Common myeloid progenitor, CD34-positive (primary cell): ENCODE measurements around the gene AARS1.
"Not testable (repeated sequence)": the region's sequence is repeated elsewhere in the genome, so short reads cannot be mapped to it uniquely, and the experiment has no call there.

Source experiments
- CTCF ChIA-PET: fragments of 350-600 bp; sonication (Branson Sonifier 250); formaldehyde crosslinking; loops from one replicate; lab custom pipeline; 2021; ENCODE audit warnings: antibody characterized with exemption; lab: Charles Lee
- POLR2A ChIA-PET: fragments of 350-600 bp; sonication (Branson Sonifier 250); formaldehyde crosslinking; loops from one replicate; lab custom pipeline; 2021; ENCODE audit warnings: antibody characterized with exemption; lab: Charles Lee
- DNase-seq, 3 donors: peaks; one replicate each; pipeline versions ENCODE4 v3.0.0 to v3.0.0-alpha.2; 2013
- H3K27ac ChIP-seq, 2 experiments: 1 replicate in 1 of 2; 2 replicates in 1 of 2; pipeline ENCODE4 v1.7.0; 2013; ENCODE audit warnings: inconsistent platforms in 2 of 2, low read length in 2 of 2, mild to moderate bottlenecking in 2 of 2, low read depth in 1 of 2, moderate library complexity in 1 of 2; ENCODE audit not compliant: severe bottlenecking in 2 of 2, insufficient read depth in 1 of 2, poor library complexity in 1 of 2
- H3K27me3 ChIP-seq, 5 experiments: replicated peaks in 2 of 5; 1 replicate in 3 of 5; 2 replicates in 2 of 5; pipeline versions ENCODE4 v1.6.1 to v1.7.0; 2013; ENCODE audit warnings: low read length in 4 of 5, mild to moderate bottlenecking in 2 of 5, moderate library complexity in 2 of 5, inconsistent platforms in 1 of 5; ENCODE audit not compliant: insufficient read depth in 5 of 5, control insufficient read depth in 4 of 5
- H3K36me3 ChIP-seq, 4 experiments: 1 replicate in 2 of 4; 2 replicates in 2 of 4; pipeline versions ENCODE4 v1.6.1 to v1.7.0; 2013; ENCODE audit warnings: low read length in 3 of 4, control low read depth in 1 of 4, mild to moderate bottlenecking in 1 of 4; ENCODE audit not compliant: control insufficient read depth in 4 of 4, insufficient read depth in 4 of 4
- H3K4me1 ChIP-seq, 4 experiments: 1 replicate in 3 of 4; 2 replicates in 1 of 4; pipeline versions ENCODE4 v1.6.1 to v1.7.1; 2013; ENCODE audit warnings: low read length in 3 of 4, mild to moderate bottlenecking in 3 of 4, control low read depth in 1 of 4, inconsistent platforms in 1 of 4, moderate library complexity in 1 of 4; ENCODE audit not compliant: control insufficient read depth in 4 of 4, insufficient read depth in 4 of 4; ENCODE audit errors: control extremely low read depth in 1 of 4
- H3K4me3 ChIP-seq, 7 experiments: 1 replicate in 4 of 7; 2 replicates in 3 of 7; pipeline versions ENCODE4 v1.5.1 to v1.7.0; 2013; ENCODE audit warnings: mild to moderate bottlenecking in 7 of 7, low read length in 6 of 7, moderate library complexity in 6 of 7, inconsistent platforms in 2 of 7, low read depth in 2 of 7, control low read depth in 1 of 7; ENCODE audit not compliant: insufficient read depth in 4 of 7, control insufficient read depth in 1 of 7; ENCODE audit errors: extremely low read depth in 1 of 7
- H3K9me3 ChIP-seq, 5 experiments: 1 replicate in 4 of 5; 2 replicates in 1 of 5; pipeline versions ENCODE4 v1.6.1 to v1.7.1; 2013; ENCODE audit warnings: low read length in 4 of 5, mild to moderate bottlenecking in 2 of 5, inconsistent platforms in 1 of 5, low read depth in 1 of 5, moderate library complexity in 1 of 5; ENCODE audit not compliant: control insufficient read depth in 4 of 5, insufficient read depth in 2 of 5; ENCODE audit errors: control extremely low read depth in 1 of 5
- WGBS: methylation state at CpG from one replicate; pipeline ENCODE4 v1.1.5; 2013; ENCODE audit not compliant: insufficient coverage; 5-methylcytosine and 5-hydroxymethylcytosine counted together

Gene AARS1

GRCh38 chr16:70218586-70218985, 70.7 kb downstream of the AARS1 start:
- H3K9me3 ChIP-seq, H3K36me3 ChIP-seq, H3K27me3 ChIP-seq, H3K4me1 ChIP-seq, CTCF ChIA-PET, H3K4me3 ChIP-seq, POLR2A ChIA-PET, H3K27ac ChIP-seq: not testable (repeated sequence)
- no CpG with 5 or more reads among the region's 2 CpGs for WGBS
- DNase-seq: peak in 1 of 3 donors; percentile 0

GRCh38 chr16:70206382-70206781, 82.9 kb downstream of the AARS1 start:
- H3K27ac ChIP-seq, H3K9me3 ChIP-seq, H3K4me3 ChIP-seq, H3K4me1 ChIP-seq, POLR2A ChIA-PET, CTCF ChIA-PET, DNase-seq, H3K36me3 ChIP-seq, H3K27me3 ChIP-seq: not testable (repeated sequence)
- WGBS: no CpG with 5 or more reads among the region's 6 CpGs

GRCh38 chr16:70204668-70205405, 84.5 kb downstream of the AARS1 start:
- CTCF ChIA-PET, H3K27ac ChIP-seq, H3K4me1 ChIP-seq, H3K27me3 ChIP-seq, H3K4me3 ChIP-seq, DNase-seq, H3K9me3 ChIP-seq, H3K36me3 ChIP-seq, POLR2A ChIA-PET: not testable (repeated sequence)
- 96% methylated on average over 5 of the region's 46 CpGs for WGBS

- H3K27me3 ChIP-seq, H3K27ac ChIP-seq, CTCF ChIA-PET, H3K4me3 ChIP-seq, H3K4me1 ChIP-seq, H3K9me3 ChIP-seq, POLR2A ChIA-PET, DNase-seq, H3K36me3 ChIP-seq: not testable (repeated sequence)
- WGBS: no CpG with 5 or more reads among the region's 29 CpGs
Measured at GRCh38 chr16:70204010-70204409, 85.3 kb downstream of the AARS1 start.

GRCh38 chr16:70203508-70203907, 85.8 kb downstream of the AARS1 start:
- H3K4me3 ChIP-seq, H3K27ac ChIP-seq, H3K4me1 ChIP-seq, H3K9me3 ChIP-seq, POLR2A ChIA-PET, DNase-seq, CTCF ChIA-PET, H3K27me3 ChIP-seq, H3K36me3 ChIP-seq: not testable (repeated sequence)
- 100% methylated on average over 1 of the region's 7 CpGs for WGBS
